NB4 (cell line): ENCODE data around the gene AP3S1.

Experiments used
- DNase-seq: peaks from one replicate; pipeline ENCODE4 v3.0.0; 2010; ENCODE audit warnings: low read depth
- H3K4me3 ChIP-seq: one replicate; pipeline ENCODE4 v1.5.1; 2011; ENCODE audit warnings: mild to moderate bottlenecking, low read depth, low read length, moderate library complexity
- MAX ChIP-seq: IDR thresholded peaks from 2 replicates; pipeline ENCODE4 v1.6.1; 2011; ENCODE audit warnings: low read depth, low read length
- MYC ChIP-seq: IDR thresholded peaks from 2 replicates; pipeline ENCODE4 v1.6.1; 2011; ENCODE audit warnings: low read depth, low read length
- POLR2A ChIP-seq: IDR thresholded peaks from 2 replicates; pipeline ENCODE4 v1.6.1; 2011; ENCODE audit warnings: mild to moderate bottlenecking; ENCODE audit not compliant: insufficient read length; ENCODE audit errors: extremely low read depth
- TF ChIP-seq, protein P1 (sequence below): IDR thresholded peaks from one replicate; pipeline ENCODE4 v1.5.1; 2012; ENCODE audit warnings: low read depth, low read length

Gene AP3S1

DNA sequence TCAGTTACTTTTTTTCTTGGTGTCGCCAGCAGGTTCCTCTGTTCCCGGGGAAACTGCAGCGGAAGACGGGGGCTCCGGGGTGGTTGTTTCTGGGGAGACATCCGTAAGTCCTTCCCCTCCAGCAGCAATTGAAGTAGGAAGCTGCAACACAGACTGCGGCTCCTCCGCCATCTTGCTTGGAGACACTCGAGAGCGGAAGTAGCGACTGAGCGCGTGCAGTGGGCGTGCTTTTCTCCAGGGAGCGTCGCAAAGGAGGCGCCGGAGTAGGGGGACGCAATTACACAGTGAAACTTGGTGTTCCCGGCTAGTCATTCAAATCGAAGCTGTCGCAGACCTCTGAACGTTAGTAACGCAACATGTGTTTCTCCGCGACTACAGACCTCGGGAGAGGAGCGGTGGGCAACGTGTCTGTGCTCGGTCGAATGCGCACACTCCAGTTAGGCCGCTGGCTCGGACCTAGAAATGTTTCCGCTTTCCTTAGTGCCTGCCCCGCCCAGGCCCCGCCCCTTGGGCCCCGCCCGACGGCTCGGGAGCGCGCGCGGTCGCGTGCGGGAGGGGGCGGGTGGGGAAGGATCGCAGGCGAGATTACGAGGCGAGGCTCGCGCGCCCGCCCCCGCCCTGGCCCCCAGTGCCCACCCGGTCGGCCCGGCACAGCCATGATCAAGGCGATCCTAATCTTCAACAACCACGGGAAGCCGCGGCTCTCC lies at the start of gene AP3S1, which contains the start of gene ATG12:
TSS of gene AP3S1 (plus strand) at position 554 of the 707 bp plus-strand sequence. CDS start at position 657, 103 bp downstream.
TSS of gene ATG12 (minus strand) at position 184 of the 707 bp plus-strand sequence. CDS start at position 171, 13 bp downstream.
- H3K4me3 ChIP-seq: peak within 1 kb of the TSS; percentile 91
- peak; percentile 94 for DNase-seq
- TF ChIP-seq POLR2A (peak; percentile 80), MYC (peak; percentile 95), MAX (peak; percentile 91)
- TF ChIP-seq, protein P1, sequence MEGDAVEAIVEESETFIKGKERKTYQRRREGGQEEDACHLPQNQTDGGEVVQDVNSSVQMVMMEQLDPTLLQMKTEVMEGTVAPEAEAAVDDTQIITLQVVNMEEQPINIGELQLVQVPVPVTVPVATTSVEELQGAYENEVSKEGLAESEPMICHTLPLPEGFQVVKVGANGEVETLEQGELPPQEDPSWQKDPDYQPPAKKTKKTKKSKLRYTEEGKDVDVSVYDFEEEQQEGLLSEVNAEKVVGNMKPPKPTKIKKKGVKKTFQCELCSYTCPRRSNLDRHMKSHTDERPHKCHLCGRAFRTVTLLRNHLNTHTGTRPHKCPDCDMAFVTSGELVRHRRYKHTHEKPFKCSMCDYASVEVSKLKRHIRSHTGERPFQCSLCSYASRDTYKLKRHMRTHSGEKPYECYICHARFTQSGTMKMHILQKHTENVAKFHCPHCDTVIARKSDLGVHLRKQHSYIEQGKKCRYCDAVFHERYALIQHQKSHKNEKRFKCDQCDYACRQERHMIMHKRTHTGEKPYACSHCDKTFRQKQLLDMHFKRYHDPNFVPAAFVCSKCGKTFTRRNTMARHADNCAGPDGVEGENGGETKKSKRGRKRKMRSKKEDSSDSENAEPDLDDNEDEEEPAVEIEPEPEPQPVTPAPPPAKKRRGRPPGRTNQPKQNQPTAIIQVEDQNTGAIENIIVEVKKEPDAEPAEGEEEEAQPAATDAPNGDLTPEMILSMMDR: no peak

DNA sequence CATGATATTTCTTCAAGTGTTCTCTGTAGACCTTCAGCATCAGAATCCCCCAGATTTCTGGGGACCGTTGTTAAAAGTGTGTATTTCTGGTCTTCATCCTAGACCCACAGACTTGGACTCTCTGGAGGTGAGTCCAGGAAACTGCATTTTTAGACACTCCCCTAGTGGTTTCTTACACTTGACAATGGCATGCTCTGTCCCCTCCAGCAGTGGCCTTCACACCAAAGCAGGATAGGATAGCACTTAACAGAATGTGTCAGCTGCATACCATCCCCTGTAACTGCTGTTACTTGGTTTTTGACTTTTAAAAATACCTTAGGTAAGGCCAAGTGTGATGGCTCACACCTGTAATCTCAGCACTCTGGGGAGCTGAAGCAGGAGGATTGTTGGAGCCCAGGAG lies 46.0 kb upstream of the AP3S1 start:
- no peak for DNase-seq
- H3K4me3 ChIP-seq: no peak overlapping the region
- TF ChIP-seq MAX (no peak), POLR2A (no peak), MYC (no peak)
- TF ChIP-seq, protein P1: no peak

- TF ChIP-seq MAX (no peak), MYC (no peak), POLR2A (no peak)
- TF ChIP-seq, protein P1: no peak
- DNase-seq: no peak
- H3K4me3 ChIP-seq: no peak overlapping the region
Observed at GRCh38 chr5:115796656-115797055, 45.1 kb upstream of the AP3S1 start.

GRCh38 chr5:115798252-115798651 lies 43.5 kb upstream of the AP3S1 start:
- no peak for DNase-seq
- TF ChIP-seq MAX (no peak), POLR2A (no peak), MYC (no peak)
- TF ChIP-seq, protein P1: no peak
- no peak overlapping the region for H3K4me3 ChIP-seq

- TF ChIP-seq MAX (no peak), POLR2A (no peak), MYC (no peak)
- TF ChIP-seq, protein P1: no peak
- DNase-seq: no peak
- H3K4me3 ChIP-seq: no peak overlapping the region
Observed at GRCh38 chr5:115800108-115800507, 41.6 kb upstream of the AP3S1 start.
